Activated naive CD4-positive, alpha-beta T cell treated with anti-CD3 and anti-CD28 coated beads, Interleukin-2, amount 50 U/mL, for 16 hours (primary cell): Measurements from ENCODE around the gene BCDIN3D.
"Not testable (repeated sequence)": the region's sequence is repeated elsewhere in the genome, so short reads cannot be mapped to it uniquely, and the experiment has no call there.

Experiments
- DNase-seq: peaks from one replicate; pipeline ENCODE4 v3.0.0-alpha.2; 2020

The BCDIN3D gene

GRCh38 chr12:49875115-49875720 lies 32.3 kb upstream of the BCDIN3D start:
- no peak for DNase-seq

- no peak for DNase-seq
Measured at GRCh38 chr12:49874142-49874897, 31.4 kb upstream of the BCDIN3D start.

- no peak for DNase-seq
Measured at GRCh38 chr12:49873361-49873934, 30.5 kb upstream of the BCDIN3D start.

- DNase-seq: no peak
Measured at GRCh38 chr12:49872781-49873181, 29.9 kb upstream of the BCDIN3D start.

- DNase-seq: no peak
Measured at GRCh38 chr12:49872381-49872780, 29.5 kb upstream of the BCDIN3D start.

DNA sequence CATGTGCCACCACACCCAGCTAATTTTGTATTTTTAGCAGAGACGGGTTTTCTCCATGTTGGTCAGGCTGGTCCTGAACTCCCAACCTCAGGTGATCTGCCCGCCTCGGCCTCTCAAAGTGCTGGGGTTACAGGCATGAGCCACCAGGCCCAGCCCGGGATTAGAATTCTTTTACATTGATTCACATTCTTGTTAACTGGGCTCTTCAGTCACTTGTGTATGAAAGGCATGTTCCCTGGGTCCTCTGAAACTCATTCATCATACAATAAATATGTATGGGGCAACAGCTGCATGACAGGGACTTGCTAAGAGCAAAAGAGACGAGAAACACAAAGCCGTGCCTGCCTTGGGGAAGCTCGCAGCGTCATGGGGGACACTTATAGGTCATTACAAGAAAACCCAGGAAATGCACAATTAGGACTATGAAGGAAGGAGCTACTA lies 28.9 kb upstream of the BCDIN3D start:
- not testable (repeated sequence) for DNase-seq

DNA sequence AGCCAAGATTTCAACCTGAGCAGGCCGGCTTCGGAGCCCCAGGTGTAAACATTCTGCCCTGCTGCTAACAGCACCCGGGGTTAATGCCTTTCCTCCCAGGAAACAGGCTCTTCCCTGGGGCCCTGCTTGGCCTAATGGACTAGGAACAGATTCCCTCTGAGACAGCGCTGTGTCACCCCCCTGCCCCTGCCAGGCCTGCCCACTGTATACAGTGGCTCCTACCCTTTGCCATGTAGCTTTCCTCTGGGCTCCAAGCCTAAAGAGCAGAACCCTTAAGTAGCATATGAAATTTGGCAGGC lies 28.3 kb upstream of the BCDIN3D start:
- DNase-seq: no peak

- DNase-seq: no peak
Measured at GRCh38 chr12:49870501-49871262, 27.8 kb upstream of the BCDIN3D start.

DNA sequence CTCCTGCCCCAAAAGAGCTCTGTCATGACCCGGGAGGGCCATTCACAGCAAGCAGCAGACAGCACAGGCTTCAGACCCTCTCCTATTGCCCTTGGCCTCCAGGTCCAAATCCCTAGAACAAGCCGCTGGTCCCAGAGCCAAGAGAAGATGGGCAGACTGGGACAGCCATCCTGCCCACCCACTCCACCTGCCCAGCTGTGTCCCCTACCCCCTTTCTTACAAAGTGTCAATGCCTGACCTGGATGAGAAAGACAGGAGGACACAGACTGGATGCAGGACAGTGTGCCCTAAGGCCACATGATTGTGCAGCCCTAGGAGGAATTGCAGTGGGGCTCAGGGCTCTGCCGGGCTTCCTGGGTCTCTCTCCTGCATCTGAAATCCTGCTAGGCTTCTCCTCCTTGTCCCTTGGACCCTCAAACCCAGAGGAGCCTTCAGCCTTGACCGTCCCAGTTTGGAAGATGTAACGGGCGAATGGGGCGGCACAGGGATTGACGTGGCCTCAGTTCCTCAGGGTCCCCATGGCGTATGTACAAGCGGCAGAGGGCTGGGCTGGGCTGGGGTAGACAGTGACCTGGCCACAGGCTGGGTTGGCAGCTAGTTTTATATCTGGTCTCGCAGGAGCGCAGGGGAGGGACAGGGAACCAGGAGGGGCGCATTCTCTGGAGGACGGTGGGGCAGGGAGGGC lies 27.1 kb upstream of the BCDIN3D start:
- no peak for DNase-seq

DNA sequence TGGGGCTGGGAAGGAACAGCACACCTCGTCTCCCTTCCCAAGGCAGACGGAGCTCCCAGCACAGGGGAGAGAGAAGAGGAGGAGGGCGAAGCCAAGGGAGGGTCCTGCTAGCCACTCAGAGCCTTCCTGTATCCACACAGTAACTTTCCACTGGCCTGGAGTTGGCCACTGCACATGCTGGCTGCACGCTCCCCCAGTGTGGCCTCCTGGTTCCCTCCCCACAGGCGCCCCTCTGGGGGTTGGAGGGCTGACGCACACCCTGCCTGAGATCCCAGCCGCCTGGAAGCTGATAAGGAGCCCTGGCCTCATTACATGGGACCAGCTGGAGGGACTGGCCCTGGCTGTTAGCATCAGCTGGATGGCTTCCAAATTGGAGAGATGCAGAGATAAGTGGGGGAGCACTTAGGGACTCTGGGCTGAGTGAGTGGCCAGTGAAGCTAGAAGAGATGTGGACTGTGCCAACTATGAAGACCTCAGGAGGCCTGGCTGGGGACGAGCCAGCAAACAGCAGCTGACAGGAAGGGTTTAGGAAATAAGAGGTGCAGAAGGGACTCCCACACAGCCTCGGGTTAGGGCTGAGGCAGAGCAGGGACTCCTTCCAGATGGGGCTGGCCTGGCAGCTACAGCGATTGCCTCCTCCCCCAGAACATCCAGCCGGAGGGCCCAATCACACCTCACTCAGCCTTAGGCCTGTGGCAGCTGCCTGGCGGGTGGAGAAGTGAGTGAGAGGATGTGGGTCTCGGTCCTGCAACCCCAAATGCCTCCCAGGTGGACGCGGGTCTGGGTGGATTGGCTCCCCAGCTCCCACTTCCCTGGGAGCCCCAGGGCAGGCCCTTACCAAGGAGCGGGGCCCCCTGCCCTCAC lies 26.3 kb upstream of the BCDIN3D start:
- no peak for DNase-seq

DNA sequence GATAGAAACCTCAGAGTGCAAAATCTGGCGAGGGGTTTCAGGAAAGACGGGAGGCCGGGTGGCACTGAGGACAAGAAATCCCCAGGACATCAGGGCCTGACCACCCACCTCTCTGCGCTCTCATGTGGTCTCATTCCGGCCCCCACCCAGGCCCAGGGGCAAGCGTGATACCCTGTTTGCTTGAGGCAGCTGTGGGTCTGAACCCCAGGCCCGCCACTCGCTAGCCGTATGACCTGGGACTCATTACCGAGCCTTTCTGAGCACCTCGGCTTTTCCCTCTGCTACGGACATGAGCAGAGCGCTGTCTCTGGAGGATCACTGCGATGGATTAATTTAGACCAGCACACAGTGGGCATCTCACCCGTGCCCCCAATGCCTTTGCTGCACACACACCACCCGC lies 25.5 kb upstream of the BCDIN3D start:
- DNase-seq: no peak

- no peak for DNase-seq
Measured at GRCh38 chr12:49867570-49868341, 24.9 kb upstream of the BCDIN3D start.

DNA sequence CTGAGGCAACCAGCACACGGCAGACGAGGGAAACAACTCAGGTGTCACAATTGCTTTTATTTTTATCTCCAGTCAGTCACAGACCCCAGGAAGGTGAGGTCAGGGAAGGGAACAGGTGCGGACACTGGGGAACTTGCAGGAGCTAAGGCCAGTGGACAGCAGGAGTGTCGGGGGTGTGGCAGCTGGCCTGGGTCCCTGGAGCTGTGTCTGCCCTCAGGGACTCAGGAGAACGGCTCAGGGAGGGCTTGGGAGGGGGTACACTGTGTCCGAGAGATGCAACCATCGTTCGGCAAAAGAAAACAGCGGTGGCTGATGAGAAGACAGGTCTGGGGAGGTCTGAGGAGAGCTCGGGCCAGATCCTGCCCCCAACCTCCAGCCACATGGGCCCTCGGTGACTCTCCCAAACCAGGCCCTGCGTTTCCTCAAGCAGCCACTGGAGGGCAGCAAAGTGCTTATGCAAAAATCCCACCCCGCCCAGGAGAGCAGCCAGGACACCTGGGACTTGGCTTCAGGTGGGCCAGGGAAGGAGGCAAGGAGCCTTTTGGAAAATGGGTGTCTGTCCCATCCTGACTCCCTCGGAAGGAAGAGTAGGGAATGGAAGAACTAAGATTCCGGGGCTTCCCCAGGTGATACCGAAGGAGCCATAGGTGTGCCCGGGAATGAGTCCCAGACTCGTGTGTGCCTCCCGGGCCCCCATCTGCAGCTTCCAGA lies 24.1 kb upstream of the BCDIN3D start:
- DNase-seq: peak; percentile 74

GRCh38 chr12:49865782-49866135 lies 22.9 kb upstream of the BCDIN3D start:
- no peak for DNase-seq

DNA sequence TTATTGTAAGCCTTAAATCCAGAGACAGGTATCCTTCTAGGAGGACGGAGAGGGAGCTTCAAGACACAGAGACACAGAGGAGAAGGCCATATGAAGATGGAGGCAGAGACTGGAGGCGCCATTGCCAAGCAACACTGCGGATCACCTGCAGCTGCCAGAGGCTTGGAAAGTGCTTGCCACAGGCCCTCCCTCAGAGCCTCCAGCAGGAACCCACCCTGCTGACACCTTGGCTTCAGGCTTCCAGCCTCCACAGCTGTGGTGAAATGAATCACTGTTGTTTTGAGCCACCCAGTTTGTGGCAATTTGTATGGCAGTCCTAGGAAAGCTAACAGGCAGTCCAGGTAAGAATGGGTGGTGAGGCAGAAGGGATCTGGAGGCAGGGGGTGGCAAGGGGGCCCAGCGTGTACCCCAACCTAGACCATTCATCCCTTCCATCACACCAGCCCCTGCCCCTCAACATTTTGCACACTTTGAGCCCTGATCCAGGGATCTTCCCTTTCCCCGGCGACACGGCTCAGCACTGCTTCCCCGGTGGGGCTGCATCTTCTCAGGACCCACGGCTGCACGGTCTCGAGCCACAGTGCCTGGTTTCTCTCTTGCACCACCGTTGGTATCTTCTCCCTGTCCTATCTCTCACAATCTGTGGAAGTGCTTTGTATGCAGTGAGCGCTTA lies 22.3 kb upstream of the BCDIN3D start:
- no peak for DNase-seq

DNA sequence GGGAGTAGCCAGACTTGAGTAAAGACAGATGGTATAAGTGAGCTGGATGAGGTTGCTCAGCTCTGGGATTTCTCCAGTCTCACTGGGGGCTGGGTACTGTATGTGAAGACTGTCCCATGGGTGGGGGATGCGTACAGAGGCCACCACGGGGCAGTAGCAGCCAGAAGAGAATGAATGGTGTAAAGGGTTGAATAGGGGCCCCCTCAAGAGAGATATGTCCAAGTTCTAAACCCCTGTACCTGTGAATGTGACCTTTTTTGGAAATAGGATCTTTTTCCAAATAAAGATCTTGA lies 21.8 kb upstream of the BCDIN3D start:
- DNase-seq: no peak

- DNase-seq: no peak
Measured at GRCh38 chr12:49863946-49864797, 21.3 kb upstream of the BCDIN3D start.

- DNase-seq: not testable (repeated sequence)
Measured at GRCh38 chr12:49860921-49861320, 18.0 kb upstream of the BCDIN3D start.

- DNase-seq: not testable (repeated sequence)
Measured at GRCh38 chr12:49855890-49856289, 13.0 kb upstream of the BCDIN3D start.
